NT2/D1 (cell line): Measurements from ENCODE around the gene ANKRD66.

Source experiments
- DNase-seq: peaks from one replicate; pipeline ENCODE4 v3.0.0-alpha.2; 2011; ENCODE audit warnings: low read depth, low spot score
- H3K27me3 ChIP-seq: 2 replicates; pipeline ENCODE4 v1.6.0; 2011; ENCODE audit warnings: mild to moderate bottlenecking; ENCODE audit not compliant: insufficient read length, insufficient read depth
- H3K36me3 ChIP-seq: 2 replicates; pipeline ENCODE4 v1.6.1; 2011; ENCODE audit warnings: mild to moderate bottlenecking, low read length, mixed read lengths; ENCODE audit not compliant: insufficient read depth, insufficient read length
- H3K4me1 ChIP-seq: 2 replicates; pipeline ENCODE4 v1.5.1; 2011; ENCODE audit not compliant: insufficient read depth, insufficient read length
- H3K4me3 ChIP-seq: 2 replicates; pipeline ENCODE4 v1.5.1; 2011; ENCODE audit warnings: low read depth; ENCODE audit not compliant: insufficient read length
- H3K9ac ChIP-seq: 2 replicates; pipeline ENCODE4 v1.6.0; 2011; ENCODE audit warnings: low read depth; ENCODE audit not compliant: insufficient read length
- H3K9me3 ChIP-seq: 2 replicates; pipeline ENCODE4 v1.5.1; 2011; ENCODE audit warnings: mild to moderate bottlenecking, low read length; ENCODE audit not compliant: insufficient read depth
- SUZ12 ChIP-seq: IDR thresholded peaks from 2 replicates; pipeline ENCODE4 v1.6.1; 2011; ENCODE audit not compliant: insufficient read length, insufficient read depth; ENCODE audit errors: extremely low read depth
- YY1 ChIP-seq: IDR thresholded peaks from 2 replicates; pipeline ENCODE4 v1.6.1; 2011; ENCODE audit not compliant: insufficient read length, insufficient read depth
- ZNF274 ChIP-seq: IDR thresholded peaks from 2 replicates; pipeline ENCODE4 v1.6.1; 2011; ENCODE audit warnings: mild to moderate bottlenecking, low read depth, low read length

ANKRD66 gene

DNA sequence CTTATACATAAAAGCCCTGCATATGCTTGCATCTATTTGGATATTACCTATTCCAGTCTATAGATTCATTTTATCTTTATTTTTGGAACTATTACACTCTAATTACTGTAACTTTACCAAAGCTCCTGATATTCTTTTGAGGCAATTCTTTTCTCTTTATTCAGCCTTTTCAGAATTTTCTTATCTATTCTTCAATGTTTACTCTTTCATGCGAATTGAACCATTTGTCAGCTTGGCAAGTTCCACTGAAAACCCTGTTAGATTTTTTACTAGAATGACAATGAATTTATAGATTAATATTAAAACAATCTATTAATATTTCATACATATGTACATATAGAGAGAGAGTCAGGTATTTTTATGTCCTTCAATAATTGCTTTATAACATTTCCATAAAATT lies 45.9 kb downstream of the ANKRD66 start:
- Histone ChIP-seq H3K9me3 (no peaks in the 10 kb centered on the region), H3K4me1 (no peaks in the 10 kb centered on the region), H3K27me3 (no peaks in the 10 kb centered on the region), H3K4me3 (no peak overlapping the region), H3K9ac (no peak overlapping the region), H3K36me3 (no peaks in the 10 kb centered on the region)
- TF ChIP-seq ZNF274, result no peak
- TF ChIP-seq YY1, result no peak
- no peak for TF ChIP-seq SUZ12
- no peak for DNase-seq

DNA sequence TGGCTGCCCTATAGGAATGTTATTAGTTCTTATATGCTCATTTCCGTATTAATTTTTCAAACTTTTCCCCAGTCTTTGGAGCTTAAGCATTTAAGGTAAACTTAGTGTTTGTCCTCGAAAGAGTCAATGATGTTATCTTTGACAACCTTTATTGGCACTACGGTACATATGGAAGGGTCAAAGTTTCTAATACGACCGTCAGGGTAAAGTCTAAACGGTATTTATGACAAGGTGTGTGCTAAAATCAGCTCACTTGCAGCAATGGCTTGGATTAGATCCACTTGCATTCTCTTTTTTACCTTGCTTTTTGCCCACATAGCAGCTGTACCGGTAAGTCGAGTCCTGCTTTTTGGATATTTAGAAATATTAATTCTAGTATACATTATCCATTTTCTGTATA lies 46.4 kb downstream of the ANKRD66 start, which contains the start of gene MEP1A:
Gene MEP1A, plus strand, starts transcription at position 252 of the 400 bp plus-strand sequence. Its CDS starts 10 bp downstream, at position 262.
- Histone ChIP-seq H3K9me3 (no peaks in the 10 kb centered on the region), H3K4me1 (no peaks in the 10 kb centered on the region), H3K4me3 (no peak within 1 kb of the TSS), H3K27me3 (no peaks in the 10 kb centered on the region), H3K9ac (no peak within 1 kb of the TSS), H3K36me3 (no peaks in the 10 kb centered on the region)
- DNase-seq, result no peak
- TF ChIP-seq ZNF274, result no peak
- no peak for TF ChIP-seq YY1

DNA sequence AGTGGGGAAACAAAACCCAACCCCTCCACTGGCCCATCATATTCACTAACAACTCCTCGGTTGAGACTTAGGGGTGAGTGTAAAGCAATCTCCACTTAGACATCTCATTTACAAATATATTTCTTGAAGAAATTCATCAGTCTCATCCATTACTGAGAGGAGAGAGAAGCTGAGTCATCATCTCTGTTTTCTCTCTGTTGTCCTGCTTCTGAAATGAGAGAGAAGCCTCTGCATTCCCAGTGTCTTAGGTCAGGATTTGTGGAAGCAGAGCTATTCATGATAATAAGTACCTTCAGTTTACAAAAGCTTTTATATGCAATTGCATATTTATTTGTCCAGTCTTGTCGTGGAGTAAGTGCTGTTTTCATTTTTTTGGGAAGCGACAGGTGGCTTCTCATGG lies 47.3 kb downstream of the ANKRD66 start:
- no peaks in the 10 kb centered on the region for H3K9me3 ChIP-seq
- H3K27me3 ChIP-seq, result no peaks in the 10 kb centered on the region
- H3K36me3 ChIP-seq, result no peaks in the 10 kb centered on the region
- no peak for TF ChIP-seq ZNF274
- no peak for TF ChIP-seq SUZ12
- TF ChIP-seq YY1, result no peak
- H3K9ac ChIP-seq, result no peak overlapping the region
- H3K4me1 ChIP-seq, result no peaks in the 10 kb centered on the region
- DNase-seq, result no peak
- no peak overlapping the region for H3K4me3 ChIP-seq

DNA sequence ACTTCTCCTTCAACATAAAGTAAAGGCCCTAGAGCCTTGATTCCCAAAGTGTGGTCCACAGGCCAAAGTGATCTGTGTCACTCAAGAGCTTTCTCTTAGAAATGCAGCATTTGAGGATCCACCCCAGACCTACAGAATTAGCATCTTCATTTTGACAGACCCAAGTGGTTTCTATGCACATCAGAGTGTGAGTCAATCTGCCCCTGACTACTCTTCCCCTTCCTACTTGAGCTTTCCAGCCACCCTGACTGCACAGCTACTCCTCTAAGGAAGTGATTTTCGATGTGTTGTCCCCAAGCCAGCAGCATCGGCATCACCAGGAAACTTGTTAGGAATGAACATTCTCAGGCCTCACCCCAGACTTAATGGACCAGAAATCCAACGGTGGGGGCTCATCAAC lies 49.1 kb downstream of the ANKRD66 start:
- Histone ChIP-seq H3K4me3 (no peak overlapping the region), H3K4me1 (no peaks in the 10 kb centered on the region), H3K9me3 (no peaks in the 10 kb centered on the region), H3K36me3 (no peaks in the 10 kb centered on the region), H3K9ac (no peak overlapping the region), H3K27me3 (no peaks in the 10 kb centered on the region)
- no peak for DNase-seq
- TF ChIP-seq ZNF274 (no peak), YY1 (no peak), SUZ12 (no peak)

DNA sequence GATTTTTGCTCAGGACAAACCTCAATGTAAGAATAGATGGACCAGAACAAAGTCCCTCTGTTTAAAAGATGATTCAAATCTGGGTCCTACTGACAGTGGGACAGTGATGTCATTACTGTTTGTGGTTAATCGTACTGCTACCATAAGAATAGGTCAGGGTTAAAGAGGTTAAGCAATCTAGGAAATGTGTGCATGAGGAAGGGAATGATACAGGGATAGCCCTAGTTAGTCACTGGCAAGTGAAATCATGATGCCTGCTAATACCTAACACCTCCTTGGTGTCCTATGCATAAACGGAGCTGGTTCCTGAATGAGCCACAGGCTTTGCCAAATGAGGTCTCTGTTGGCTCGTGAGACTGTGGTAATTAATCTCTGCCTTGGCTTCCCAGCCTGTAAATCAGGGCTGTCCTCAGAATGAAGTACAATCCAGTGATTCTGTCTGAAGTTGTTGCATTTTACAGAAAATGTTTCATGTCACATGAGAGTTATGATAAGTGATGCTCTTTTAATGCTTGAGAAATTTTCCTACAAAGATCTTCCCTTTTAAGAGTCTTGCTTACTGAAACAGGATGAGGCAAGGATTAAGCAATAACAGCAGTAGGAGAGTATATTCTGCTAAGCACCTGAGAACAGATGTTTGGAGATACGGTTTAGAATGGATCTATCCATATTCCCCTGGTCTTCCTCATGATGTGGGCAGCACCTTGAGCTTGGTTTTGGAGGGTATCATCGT lies 50.3 kb downstream of the ANKRD66 start:
- Histone ChIP-seq H3K9ac (no peak overlapping the region), H3K36me3 (no peaks in the 10 kb centered on the region), H3K4me1 (no peaks in the 10 kb centered on the region), H3K4me3 (no peak overlapping the region), H3K9me3 (no peaks in the 10 kb centered on the region), H3K27me3 (no peaks in the 10 kb centered on the region)
- TF ChIP-seq ZNF274 (no peak), SUZ12 (no peak), YY1 (no peak)
- DNase-seq, result no peak

DNA sequence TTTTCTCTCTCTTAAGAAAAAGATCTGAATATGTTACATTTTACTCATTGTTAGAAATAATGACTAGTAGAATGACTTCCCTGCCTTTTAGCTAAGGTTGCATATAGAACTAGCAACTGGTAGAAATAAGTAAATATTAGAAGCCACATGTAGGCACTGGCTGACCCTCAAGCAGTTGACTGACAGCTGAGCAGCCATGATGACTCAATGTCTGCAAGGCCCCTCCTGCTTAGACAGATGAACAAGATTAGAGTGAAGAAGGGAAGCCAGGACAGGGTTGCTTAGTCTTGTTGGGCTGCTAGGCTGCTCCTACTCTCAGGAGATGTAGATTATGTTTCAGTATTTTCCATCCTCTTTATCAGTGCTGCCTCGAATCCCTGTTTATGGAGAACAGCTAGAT lies 52.9 kb downstream of the ANKRD66 start:
- TF ChIP-seq YY1 (no peak), ZNF274 (no peak), SUZ12 (no peak)
- no peaks in the 10 kb centered on the region for H3K27me3 ChIP-seq
- H3K36me3 ChIP-seq, result no peaks in the 10 kb centered on the region
- DNase-seq, result no peak
- H3K9ac ChIP-seq, result no peak overlapping the region
- H3K9me3 ChIP-seq, result no peaks in the 10 kb centered on the region
- H3K4me1 ChIP-seq, result no peaks in the 10 kb centered on the region
- no peak overlapping the region for H3K4me3 ChIP-seq

DNA sequence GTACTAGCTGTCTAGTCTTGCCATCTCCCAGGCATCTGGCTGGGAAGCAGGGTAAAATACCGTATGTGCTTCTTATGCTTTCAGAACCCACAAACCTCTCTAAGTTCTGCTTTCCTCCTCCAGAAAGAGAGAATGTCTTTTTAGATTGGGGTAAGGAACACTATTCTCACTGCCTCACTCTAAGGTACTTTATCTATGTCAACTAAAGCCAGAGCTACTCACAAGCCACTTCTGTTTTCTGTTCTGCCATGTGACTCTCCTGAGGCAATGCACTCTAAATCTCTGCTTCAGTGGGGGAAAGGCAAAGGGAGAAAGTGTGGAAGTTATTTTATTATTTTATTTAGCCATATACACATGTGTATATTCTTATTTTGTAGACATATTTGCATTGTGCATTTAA lies 62.1 kb downstream of the ANKRD66 start:
- no peak for DNase-seq
- H3K27me3 ChIP-seq, result no peaks in the 10 kb centered on the region
- H3K9me3 ChIP-seq, result no peaks in the 10 kb centered on the region
- no peaks in the 10 kb centered on the region for H3K4me1 ChIP-seq
- TF ChIP-seq YY1 (no peak), ZNF274 (no peak), SUZ12 (no peak)
- no peak overlapping the region for H3K4me3 ChIP-seq
- no peak overlapping the region for H3K9ac ChIP-seq
- H3K36me3 ChIP-seq, result no peaks in the 10 kb centered on the region
